ENCODE data around the gene CLDN12. TPM values are rescaled to one million over a fixed set of nuclear protein-coding genes. Genes with fewer than 3 reads are reported as not detected.

CLDN12 gene
- total and polyA plus RNA-seq, 2 of the 13 experiments (the other 11 are each of a cell fraction or from before 2014, with no cell fraction given) = 44.1 to 114 TPM

DNA sequence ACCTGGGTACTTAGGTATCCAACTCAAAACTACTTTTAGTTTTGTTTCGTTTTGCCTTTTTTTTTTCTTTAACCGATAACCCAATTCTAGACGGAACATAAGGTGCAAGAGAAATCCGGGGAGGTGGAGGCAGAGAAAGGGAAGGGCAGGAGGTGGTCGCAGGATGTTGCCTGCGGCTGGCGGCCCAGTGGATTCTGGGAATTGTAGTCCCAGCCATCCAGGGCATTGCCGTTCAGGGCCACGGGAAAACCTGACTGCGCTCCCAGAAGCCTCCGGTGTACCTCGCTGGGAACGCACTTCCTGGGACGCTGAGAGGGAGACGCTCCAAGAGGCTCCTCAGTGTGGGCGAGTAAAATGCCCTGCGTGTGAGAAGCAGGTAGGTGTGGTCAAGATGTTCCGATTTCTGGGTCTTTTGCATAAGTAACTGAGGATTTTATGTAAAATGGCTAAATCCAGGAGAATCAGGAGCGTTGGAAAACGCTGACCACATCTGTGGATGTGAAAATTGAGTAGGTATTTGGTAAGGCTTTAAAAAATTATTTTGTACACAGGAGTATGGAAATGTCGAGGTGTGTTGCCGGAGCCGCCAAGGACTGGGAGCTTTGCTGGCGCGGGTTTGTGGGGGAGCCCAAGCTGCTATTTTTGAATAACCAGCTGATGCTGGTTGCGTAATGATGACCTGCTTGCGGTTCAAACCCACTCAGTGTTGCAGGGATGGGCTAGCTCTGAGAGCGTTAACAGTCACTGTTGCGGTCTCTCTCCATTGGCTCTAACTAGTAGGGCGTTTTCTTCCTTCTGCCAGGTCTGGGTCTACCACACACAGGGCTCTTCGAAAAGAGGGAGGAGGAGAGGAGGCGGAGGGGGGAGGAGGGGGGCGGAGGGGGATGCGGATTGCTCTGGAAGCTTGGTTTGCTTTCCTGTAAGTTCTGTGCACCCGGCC lies at the start of gene CLDN12 (continued):
- TF ChIP-seq RARA (CRISPR knock-in tag; IDR thresholded peaks at IDR 0.05) (peak; percentile 23; the same call in 1 of the 2 replicates), HOXA3 (CRISPR knock-in tag; IDR thresholded peaks at IDR 0.05) (peak; percentile 85; the same call in 1 of the 2 replicates), ZNF337 (CRISPR knock-in tag; IDR thresholded peaks at IDR 0.05; ENCODE audit: borderline replicate concordance, low read depth) (no peak), TCF7L2 (IDR thresholded peaks at IDR 0.05; ENCODE audit: low read depth, low read length) (no peak), MYC (CRISPR knock-in tag; IDR thresholded peaks at IDR 0.05; ENCODE audit: borderline replicate concordance) (peak; percentile 75; the same call in 1 of the 2 replicates), MXI1 (IDR thresholded peaks at IDR 0.05; ENCODE audit: borderline replicate concordance, low read depth, low read length) (peak; percentile 62; the same call in 1 of the 3 replicates), MAFF (IDR thresholded peaks at IDR 0.05; ENCODE audit: low read depth, low read length) (no peak), CHCHD3 (CRISPR knock-in tag; IDR thresholded peaks at IDR 0.05) (no peak), KDM5B (CRISPR knock-in tag; IDR thresholded peaks at IDR 0.05; ENCODE audit: borderline replicate concordance) (peak; percentile 84; the same call in 1 of the 2 replicates), ZSCAN9 (CRISPR knock-in tag; IDR thresholded peaks at IDR 0.05; ENCODE audit: borderline replicate concordance) (peak; percentile 27; the same call in 1 of the 2 replicates)
- TF ChIP-seq, protein P1, sequence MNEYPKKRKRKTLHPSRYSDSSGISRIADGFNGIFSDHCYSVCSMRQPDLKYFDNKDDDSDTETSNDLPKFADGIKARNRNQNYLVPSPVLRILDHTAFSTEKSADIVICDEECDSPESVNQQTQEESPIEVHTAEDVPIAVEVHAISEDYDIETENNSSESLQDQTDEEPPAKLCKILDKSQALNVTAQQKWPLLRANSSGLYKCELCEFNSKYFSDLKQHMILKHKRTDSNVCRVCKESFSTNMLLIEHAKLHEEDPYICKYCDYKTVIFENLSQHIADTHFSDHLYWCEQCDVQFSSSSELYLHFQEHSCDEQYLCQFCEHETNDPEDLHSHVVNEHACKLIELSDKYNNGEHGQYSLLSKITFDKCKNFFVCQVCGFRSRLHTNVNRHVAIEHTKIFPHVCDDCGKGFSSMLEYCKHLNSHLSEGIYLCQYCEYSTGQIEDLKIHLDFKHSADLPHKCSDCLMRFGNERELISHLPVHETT (CRISPR knock-in tag; conservative IDR thresholded peaks at IDR 0.05) = no peak
- TF ChIP-seq, protein P2, sequence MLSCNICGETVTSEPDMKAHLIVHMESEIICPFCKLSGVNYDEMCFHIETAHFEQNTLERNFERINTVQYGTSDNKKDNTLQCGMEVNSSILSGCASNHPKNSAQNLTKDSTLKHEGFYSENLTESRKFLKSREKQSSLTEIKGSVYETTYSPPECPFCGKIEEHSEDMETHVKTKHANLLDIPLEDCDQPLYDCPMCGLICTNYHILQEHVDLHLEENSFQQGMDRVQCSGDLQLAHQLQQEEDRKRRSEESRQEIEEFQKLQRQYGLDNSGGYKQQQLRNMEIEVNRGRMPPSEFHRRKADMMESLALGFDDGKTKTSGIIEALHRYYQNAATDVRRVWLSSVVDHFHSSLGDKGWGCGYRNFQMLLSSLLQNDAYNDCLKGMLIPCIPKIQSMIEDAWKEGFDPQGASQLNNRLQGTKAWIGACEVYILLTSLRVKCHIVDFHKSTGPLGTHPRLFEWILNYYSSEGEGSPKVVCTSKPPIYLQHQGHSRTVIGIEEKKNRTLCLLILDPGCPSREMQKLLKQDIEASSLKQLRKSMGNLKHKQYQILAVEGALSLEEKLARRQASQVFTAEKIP (CRISPR knock-in tag; IDR thresholded peaks at IDR 0.05; ENCODE audit: borderline replicate concordance) = no peak
- TF ChIP-seq, protein P3, sequence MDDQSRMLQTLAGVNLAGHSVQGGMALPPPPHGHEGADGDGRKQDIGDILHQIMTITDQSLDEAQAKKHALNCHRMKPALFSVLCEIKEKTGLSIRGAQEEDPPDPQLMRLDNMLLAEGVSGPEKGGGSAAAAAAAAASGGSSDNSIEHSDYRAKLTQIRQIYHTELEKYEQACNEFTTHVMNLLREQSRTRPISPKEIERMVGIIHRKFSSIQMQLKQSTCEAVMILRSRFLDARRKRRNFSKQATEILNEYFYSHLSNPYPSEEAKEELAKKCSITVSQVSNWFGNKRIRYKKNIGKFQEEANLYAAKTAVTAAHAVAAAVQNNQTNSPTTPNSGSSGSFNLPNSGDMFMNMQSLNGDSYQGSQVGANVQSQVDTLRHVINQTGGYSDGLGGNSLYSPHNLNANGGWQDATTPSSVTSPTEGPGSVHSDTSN (CRISPR knock-in tag; IDR thresholded peaks at IDR 0.05; ENCODE audit: borderline replicate concordance) = no peak
- TF ChIP-seq, protein P4, sequence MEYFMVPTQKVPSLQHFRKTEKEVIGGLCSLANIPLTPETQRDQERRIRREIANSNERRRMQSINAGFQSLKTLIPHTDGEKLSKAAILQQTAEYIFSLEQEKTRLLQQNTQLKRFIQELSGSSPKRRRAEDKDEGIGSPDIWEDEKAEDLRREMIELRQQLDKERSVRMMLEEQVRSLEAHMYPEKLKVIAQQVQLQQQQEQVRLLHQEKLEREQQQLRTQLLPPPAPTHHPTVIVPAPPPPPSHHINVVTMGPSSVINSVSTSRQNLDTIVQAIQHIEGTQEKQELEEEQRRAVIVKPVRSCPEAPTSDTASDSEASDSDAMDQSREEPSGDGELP (IDR thresholded peaks at IDR 0.05; ENCODE audit: borderline replicate concordance, low read depth) = peak; percentile 97
- TF ChIP-seq, protein P5, sequence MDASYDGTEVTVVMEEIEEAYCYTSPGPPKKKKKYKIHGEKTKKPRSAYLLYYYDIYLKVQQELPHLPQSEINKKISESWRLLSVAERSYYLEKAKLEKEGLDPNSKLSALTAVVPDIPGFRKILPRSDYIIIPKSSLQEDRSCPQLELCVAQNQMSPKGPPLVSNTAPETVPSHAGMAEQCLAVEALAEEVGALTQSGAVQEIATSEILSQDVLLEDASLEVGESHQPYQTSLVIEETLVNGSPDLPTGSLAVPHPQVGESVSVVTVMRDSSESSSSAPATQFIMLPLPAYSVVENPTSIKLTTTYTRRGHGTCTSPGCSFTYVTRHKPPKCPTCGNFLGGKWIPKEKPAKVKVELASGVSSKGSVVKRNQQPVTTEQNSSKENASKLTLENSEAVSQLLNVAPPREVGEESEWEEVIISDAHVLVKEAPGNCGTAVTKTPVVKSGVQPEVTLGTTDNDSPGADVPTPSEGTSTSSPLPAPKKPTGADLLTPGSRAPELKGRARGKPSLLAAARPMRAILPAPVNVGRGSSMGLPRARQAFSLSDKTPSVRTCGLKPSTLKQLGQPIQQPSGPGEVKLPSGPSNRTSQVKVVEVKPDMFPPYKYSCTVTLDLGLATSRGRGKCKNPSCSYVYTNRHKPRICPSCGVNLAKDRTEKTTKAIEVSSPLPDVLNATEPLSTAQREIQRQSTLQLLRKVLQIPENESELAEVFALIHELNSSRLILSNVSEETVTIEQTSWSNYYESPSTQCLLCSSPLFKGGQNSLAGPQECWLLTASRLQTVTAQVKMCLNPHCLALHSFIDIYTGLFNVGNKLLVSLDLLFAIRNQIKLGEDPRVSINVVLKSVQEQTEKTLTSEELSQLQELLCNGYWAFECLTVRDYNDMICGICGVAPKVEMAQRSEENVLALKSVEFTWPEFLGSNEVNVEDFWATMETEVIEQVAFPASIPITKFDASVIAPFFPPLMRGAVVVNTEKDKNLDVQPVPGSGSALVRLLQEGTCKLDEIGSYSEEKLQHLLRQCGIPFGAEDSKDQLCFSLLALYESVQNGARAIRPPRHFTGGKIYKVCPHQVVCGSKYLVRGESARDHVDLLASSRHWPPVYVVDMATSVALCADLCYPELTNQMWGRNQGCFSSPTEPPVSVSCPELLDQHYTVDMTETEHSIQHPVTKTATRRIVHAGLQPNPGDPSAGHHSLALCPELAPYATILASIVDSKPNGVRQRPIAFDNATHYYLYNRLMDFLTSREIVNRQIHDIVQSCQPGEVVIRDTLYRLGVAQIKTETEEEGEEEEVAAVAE (CRISPR knock-in tag; IDR thresholded peaks at IDR 0.05; ENCODE audit: borderline replicate concordance) = peak; percentile 74; the same call in 1 of the 2 replicates

Measured in HepG2 (cell line).